ENCODE data around the gene TRAPPC3. TPM values are rescaled to one million over a fixed set of nuclear protein-coding genes. Genes with fewer than 3 reads are reported as not detected.

TRAPPC3 gene
- total RNA-seq, 1 donor = 80.8 TPM

DNA sequence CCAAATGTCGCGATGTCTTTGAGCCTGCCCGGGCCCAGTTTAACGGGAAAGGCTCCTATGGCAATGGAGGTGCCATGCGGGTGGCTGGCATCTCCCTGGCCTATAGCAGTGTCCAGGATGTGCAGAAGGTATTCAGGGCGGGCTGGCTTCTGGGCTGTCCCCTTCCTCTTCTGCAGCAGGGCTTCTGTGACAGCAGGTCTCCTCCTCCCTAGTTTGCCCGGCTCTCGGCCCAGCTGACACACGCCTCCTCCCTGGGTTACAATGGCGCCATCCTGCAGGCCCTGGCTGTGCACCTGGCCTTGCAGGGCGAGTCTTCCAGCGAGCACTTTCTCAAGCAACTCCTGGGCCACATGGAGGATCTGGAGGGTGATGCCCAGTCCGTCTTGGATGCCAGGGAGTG lies 57.6 kb downstream of the TRAPPC3 start:
- no peak for TF ChIP-seq CTCF (IDR thresholded peaks at IDR 0.05; ENCODE audit: insufficient read depth, low read length)
- DNase-seq (ENCODE audit: low read depth) = no peak

GRCh38 chr1:36091141-36091540 lies 58.1 kb downstream of the TRAPPC3 start:
- no peak for DNase-seq (ENCODE audit: low read depth)
- no peak overlapping the region for H3K4me3 ChIP-seq (ENCODE audit: low read depth, low read length)
- TF ChIP-seq CTCF (IDR thresholded peaks at IDR 0.05; ENCODE audit: insufficient read depth, low read length) = no peak

More for the DNA sequence above, 57.6 kb downstream of the TRAPPC3 start:
- no peak overlapping the region for H3K4me3 ChIP-seq (ENCODE audit: low read depth, low read length)

- peak overlapping the region; percentile 90 for H3K4me3 ChIP-seq (ENCODE audit: low read depth, low read length)
- no peak for TF ChIP-seq CTCF (IDR thresholded peaks at IDR 0.05; ENCODE audit: insufficient read depth, low read length)
- peak; percentile 55 for DNase-seq (ENCODE audit: low read depth)
Measured at GRCh38 chr1:36089393-36090121, 59.7 kb downstream of the TRAPPC3 start.

- TF ChIP-seq CTCF (IDR thresholded peaks at IDR 0.05; ENCODE audit: insufficient read depth, low read length) = peak; percentile 78
- DNase-seq (ENCODE audit: low read depth) = peak; percentile 89
- peak within 1 kb of the TSS; percentile 90 for H3K4me3 ChIP-seq (ENCODE audit: low read depth, low read length)
Measured at GRCh38 chr1:36088577-36089392, 60.5 kb downstream of the TRAPPC3 start, which contains the start of gene ADPRS. ADPRS (plus strand) TSS chr1:36088892; CDS start chr1:36088905, 13 bp downstream.

DNA sequence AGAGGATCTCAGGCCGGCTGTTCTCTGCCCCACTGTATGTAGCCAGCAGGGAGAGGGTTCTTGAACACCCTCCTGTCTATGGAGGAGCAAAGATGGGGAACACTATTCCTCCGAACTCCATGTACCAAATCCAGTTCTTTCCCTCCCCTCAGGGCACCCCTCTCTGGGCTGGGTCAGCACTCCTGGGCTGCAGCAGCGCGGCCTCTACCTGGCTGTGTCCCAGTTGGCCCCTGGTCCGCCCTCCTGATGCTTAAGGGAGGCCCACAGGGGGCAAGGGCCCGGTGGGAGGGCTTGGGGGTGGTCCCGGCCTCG lies 61.1 kb downstream of the TRAPPC3 start:
- no peak for TF ChIP-seq CTCF (IDR thresholded peaks at IDR 0.05; ENCODE audit: insufficient read depth, low read length)
- peak overlapping the region; percentile 90 for H3K4me3 ChIP-seq (ENCODE audit: low read depth, low read length)
- no peak for DNase-seq (ENCODE audit: low read depth)

- no peak overlapping the region for H3K4me3 ChIP-seq (ENCODE audit: low read depth, low read length)
- no peak for TF ChIP-seq CTCF (IDR thresholded peaks at IDR 0.05; ENCODE audit: insufficient read depth, low read length)
- DNase-seq (ENCODE audit: low read depth) = no peak
Measured at GRCh38 chr1:36087233-36088123, 61.8 kb downstream of the TRAPPC3 start.

Measured in fibroblast of the aortic adventitia (primary cell).